ENCODE data around the gene F11. TPM values are rescaled to one million over a fixed set of nuclear protein-coding genes. Genes with fewer than 3 reads are reported as not detected.
"Not testable (repeated sequence)": the region's sequence is repeated elsewhere in the genome, so short reads cannot be mapped to it uniquely, and the experiment has no call there.

Gene F11
- total RNA-seq: 0.35 TPM
- long read RNA-seq: 0 reads

GRCh38 chr4:186265683-186266652 is at the start of gene F11:
Gene F11 (plus strand): TSS chr4:186266189. CDS start chr4:186267137, 948 bp downstream.
- DNase-seq (ENCODE audit: low spot score): no peak
- intact Hi-C loops (cut with DNase I): no loop called here

- no peak for DNase-seq (ENCODE audit: low spot score)
- intact Hi-C loops (cut with DNase I): no loop called here
Measured at GRCh38 chr4:186216465-186217024, 49.4 kb upstream of the F11 start.

GRCh38 chr4:186217733-186218293 is 48.2 kb upstream of the F11 start:
- intact Hi-C loops (cut with DNase I): no loop called here
- DNase-seq (ENCODE audit: low spot score): no peak

- DNase-seq (ENCODE audit: low spot score): no peak
- intact Hi-C loops (cut with DNase I): no loop called here
Measured at GRCh38 chr4:186221624-186222023, 44.4 kb upstream of the F11 start.

GRCh38 chr4:186225848-186226247 is 40.1 kb upstream of the F11 start:
- intact Hi-C loops (cut with DNase I): no loop called here
- no peak for DNase-seq (ENCODE audit: low spot score)

- intact Hi-C loops (cut with DNase I): no loop called here
- DNase-seq (ENCODE audit: low spot score): no peak
Measured at GRCh38 chr4:186226521-186227189, 39.3 kb upstream of the F11 start.

- no peak for DNase-seq (ENCODE audit: low spot score)
Measured at GRCh38 chr4:186227221-186227620, 38.8 kb upstream of the F11 start, which contains the start of gene KLKB1. Gene KLKB1 (plus strand): TSS chr4:186227507. CDS start chr4:186228196, 689 bp downstream.

GRCh38 chr4:186227744-186228513 is 38.1 kb upstream of the F11 start:
- no peak for DNase-seq (ENCODE audit: low spot score)
- intact Hi-C loops (cut with DNase I): no loop called here

More at GRCh38 chr4:186227221-186227620, 38.8 kb upstream of the F11 start, which contains the start of gene KLKB1:
- intact Hi-C loops (cut with DNase I): no loop called here

GRCh38 chr4:186228514-186228894 is 37.5 kb upstream of the F11 start:
- intact Hi-C loops (cut with DNase I): no loop called here
- DNase-seq (ENCODE audit: low spot score): no peak

- intact Hi-C loops (cut with DNase I): no loop called here
- no peak for DNase-seq (ENCODE audit: low spot score)
Measured at GRCh38 chr4:186234367-186234766, 31.6 kb upstream of the F11 start.

GRCh38 chr4:186236126-186236525 is 29.9 kb upstream of the F11 start:
- no peak for DNase-seq (ENCODE audit: low spot score)
- intact Hi-C loops (cut with DNase I): no loop called here

- intact Hi-C loops (cut with DNase I): no loop called here
- DNase-seq (ENCODE audit: low spot score): no peak
Measured at GRCh38 chr4:186240452-186240847, 25.5 kb upstream of the F11 start.

- intact Hi-C loops (cut with DNase I): no loop called here
- DNase-seq (ENCODE audit: low spot score): no peak
Measured at GRCh38 chr4:186240848-186241491, 25.0 kb upstream of the F11 start.

- intact Hi-C loops (cut with DNase I): no loop called here
- DNase-seq (ENCODE audit: low spot score): no peak
Measured at GRCh38 chr4:186241616-186242015, 24.4 kb upstream of the F11 start.

GRCh38 chr4:186242031-186242430 is 24.0 kb upstream of the F11 start:
- intact Hi-C loops (cut with DNase I): not testable (repeated sequence)
- DNase-seq (ENCODE audit: low spot score): peak; percentile 33

GRCh38 chr4:186243331-186243730 is 22.7 kb upstream of the F11 start:
- no peak for DNase-seq (ENCODE audit: low spot score)
- intact Hi-C loops (cut with DNase I): no loop called here

GRCh38 chr4:186244835-186245234 is 21.2 kb upstream of the F11 start:
- intact Hi-C loops (cut with DNase I): no loop called here

GRCh38 chr4:186247062-186247752 is 18.8 kb upstream of the F11 start:
- DNase-seq (ENCODE audit: low spot score); intact Hi-C loops (cut with DNase I): not testable (repeated sequence)

More at GRCh38 chr4:186244835-186245234, 21.2 kb upstream of the F11 start:
- DNase-seq (ENCODE audit: low spot score): no peak

All from cardiac septum (tissue), 1 donor.